Measurements from ENCODE around the gene GRHPR. TPM values are rescaled to one million over a fixed set of nuclear protein-coding genes. Genes with fewer than 3 reads are reported as not detected.

The GRHPR gene
- polyA plus RNA-seq, 2 of the 4 experiments (the other 2 are of a cell fraction) = 111 to 146 TPM

DNA sequence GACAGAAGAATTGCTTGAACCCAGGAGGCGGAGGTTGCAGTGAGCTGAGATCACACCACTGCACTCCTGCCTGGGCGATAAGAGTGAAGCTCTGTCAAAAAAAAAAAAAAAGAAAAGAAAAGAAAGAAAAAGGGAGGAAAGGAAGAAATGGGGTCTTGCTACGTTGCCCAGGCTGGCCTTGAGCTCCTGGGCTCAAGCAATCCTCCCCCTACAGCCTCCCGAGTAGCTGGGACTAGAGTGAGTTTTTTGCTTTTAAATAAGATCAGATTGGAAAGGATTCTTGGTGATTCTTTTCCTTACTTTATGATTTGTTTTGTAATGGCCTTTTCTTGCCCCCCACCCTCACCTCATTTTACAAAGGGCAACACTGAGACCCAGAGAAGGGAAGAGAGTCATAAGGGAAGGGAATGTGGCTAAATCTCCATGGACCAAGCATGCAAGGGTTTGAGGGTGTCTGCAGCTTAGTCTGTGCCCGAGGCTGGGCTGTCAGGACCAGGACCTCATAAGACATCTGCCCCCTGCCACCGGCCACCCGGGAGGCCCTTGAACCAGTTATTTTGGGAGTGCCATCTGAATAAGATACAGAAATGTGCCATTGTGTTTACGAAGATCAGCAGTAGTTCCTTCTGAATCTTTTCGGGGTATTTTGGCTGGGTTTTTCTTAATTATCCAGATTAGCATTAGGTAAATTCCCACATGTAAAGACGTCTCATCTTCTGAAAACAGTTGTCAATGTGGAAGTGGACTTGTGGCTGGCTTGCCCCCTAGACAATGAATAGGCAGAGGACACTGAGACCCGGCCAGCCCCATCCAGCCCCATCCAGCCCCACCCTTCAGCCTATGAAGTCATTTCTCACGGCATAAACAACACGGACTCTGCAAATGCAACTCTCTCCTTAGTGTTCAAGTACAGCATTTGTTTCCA, 44.5 kb upstream of the GRHPR start:
- Histone ChIP-seq H3K4me2 (no peak overlapping the region), H3K4me1 (no peaks in the 10 kb centered on the region), H3K4me3 (no peak overlapping the region), H3K9me3 (no peaks in the 10 kb centered on the region), H3K27ac (no peak overlapping the region)
- WGBS (ENCODE audit: missing lambda C conversion rate) = 43% methylated on average over 13 of the region's 13 CpGs
- ChIA-PET POLR2A (no interaction called here), CTCF (interaction anchor here (0.6 to 0.7 kb wide), 2 partner anchors 10 to 49 kb away, joined by 3 read pairs; no protein-coding TSS in a partner anchor)
- DNase-seq (ENCODE audit: low read depth in 1 of 2, low spot score in 1 of 2) (no peak), FAIRE-seq (no peak), ATAC-seq (no peak)
- TF ChIP-seq, protein P1, sequence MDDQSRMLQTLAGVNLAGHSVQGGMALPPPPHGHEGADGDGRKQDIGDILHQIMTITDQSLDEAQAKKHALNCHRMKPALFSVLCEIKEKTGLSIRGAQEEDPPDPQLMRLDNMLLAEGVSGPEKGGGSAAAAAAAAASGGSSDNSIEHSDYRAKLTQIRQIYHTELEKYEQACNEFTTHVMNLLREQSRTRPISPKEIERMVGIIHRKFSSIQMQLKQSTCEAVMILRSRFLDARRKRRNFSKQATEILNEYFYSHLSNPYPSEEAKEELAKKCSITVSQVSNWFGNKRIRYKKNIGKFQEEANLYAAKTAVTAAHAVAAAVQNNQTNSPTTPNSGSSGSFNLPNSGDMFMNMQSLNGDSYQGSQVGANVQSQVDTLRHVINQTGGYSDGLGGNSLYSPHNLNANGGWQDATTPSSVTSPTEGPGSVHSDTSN (IDR thresholded peaks at IDR 0.05) = no peak

DNA sequence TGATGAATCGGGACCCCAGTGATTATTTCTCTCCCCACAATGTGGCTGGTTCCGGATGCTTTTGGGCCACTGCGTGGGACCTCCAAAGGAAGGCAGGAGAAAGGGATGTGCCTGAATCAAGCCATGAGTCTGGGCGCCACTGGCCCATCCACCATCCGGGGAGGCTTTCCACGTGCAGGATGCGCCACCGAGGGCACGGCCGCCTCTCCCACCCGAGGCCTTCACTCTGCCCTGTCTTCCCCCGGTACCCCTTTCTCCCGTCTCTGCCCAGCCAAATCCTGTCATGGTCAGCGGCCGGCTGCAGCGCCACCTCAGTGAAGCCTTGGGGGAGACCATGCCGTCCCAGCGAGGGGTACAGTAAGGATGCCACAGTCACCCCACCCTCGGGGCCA, 43.9 kb upstream of the GRHPR start:
- ChIA-PET CTCF (no interaction called here), POLR2A (no interaction called here)
- no peaks in the 10 kb centered on the region for H3K4me1 ChIP-seq
- WGBS (ENCODE audit: missing lambda C conversion rate) = 77% methylated on average over 19 of the region's 19 CpGs
- no peak for DNase-seq (ENCODE audit: low read depth in 1 of 2, low spot score in 1 of 2)
- no peak overlapping the region for H3K27ac ChIP-seq
- H3K4me3 ChIP-seq = no peak overlapping the region
- H3K4me2 ChIP-seq = no peak overlapping the region
- no peak for FAIRE-seq
- H3K9me3 ChIP-seq = no peaks in the 10 kb centered on the region
- ATAC-seq = no peak
- TF ChIP-seq, protein P2, sequence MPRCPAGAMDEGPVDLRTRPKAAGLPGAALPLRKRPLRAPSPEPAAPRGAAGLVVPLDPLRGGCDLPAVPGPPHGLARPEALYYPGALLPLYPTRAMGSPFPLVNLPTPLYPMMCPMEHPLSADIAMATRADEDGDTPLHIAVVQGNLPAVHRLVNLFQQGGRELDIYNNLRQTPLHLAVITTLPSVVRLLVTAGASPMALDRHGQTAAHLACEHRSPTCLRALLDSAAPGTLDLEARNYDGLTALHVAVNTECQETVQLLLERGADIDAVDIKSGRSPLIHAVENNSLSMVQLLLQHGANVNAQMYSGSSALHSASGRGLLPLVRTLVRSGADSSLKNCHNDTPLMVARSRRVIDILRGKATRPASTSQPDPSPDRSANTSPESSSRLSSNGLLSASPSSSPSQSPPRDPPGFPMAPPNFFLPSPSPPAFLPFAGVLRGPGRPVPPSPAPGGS (IDR thresholded peaks at IDR 0.05) = no peak
- TF ChIP-seq HOXA7 (CRISPR knock-in tag; IDR thresholded peaks at IDR 0.05) = no peak
- TF ChIP-seq EHF (CRISPR knock-in tag; IDR thresholded peaks at IDR 0.05) = no peak
- TF ChIP-seq TP53 (CRISPR knock-in tag; IDR thresholded peaks at IDR 0.05) = no peak

DNA sequence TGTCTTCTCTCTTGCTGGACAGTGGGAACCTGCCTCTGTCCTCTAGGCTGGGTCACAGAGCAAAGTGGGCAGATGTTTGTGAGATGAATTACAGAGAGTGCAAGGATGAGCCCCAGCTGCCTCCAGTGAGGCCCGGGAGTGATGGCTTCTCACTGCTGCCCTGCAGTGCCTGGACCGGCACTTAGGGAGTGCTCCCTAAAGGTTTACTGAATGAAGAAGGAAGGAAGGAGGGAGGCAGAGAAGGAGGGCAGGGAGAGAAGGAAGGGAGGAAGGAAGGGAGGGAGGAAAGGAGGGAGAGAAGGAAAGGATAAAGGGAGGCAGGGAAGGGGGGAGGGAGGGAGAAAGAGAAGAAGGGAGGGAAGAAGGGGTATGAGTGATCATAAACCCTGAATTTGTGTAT, 42.7 kb upstream of the GRHPR start:
- ATAC-seq (no peak), FAIRE-seq (no peak), DNase-seq (ENCODE audit: low read depth in 1 of 2, low spot score in 1 of 2) (no peak)
- ChIA-PET CTCF (no interaction called here), POLR2A (no interaction called here)
- no peak for TF ChIP-seq SREBF2 (IDR thresholded peaks at IDR 0.05)
- no peak for TF ChIP-seq FOSL2 (IDR thresholded peaks at IDR 0.05)
- no peak for TF ChIP-seq FOSL2 (CRISPR knock-in tag; IDR thresholded peaks at IDR 0.05)
- TF ChIP-seq, protein P3, sequence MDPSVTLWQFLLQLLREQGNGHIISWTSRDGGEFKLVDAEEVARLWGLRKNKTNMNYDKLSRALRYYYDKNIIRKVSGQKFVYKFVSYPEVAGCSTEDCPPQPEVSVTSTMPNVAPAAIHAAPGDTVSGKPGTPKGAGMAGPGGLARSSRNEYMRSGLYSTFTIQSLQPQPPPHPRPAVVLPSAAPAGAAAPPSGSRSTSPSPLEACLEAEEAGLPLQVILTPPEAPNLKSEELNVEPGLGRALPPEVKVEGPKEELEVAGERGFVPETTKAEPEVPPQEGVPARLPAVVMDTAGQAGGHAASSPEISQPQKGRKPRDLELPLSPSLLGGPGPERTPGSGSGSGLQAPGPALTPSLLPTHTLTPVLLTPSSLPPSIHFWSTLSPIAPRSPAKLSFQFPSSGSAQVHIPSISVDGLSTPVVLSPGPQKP (IDR thresholded peaks at IDR 0.05; ENCODE audit: low read depth, low read length) = no peak
- 37% methylated on average over 2 of the region's 2 CpGs for WGBS (ENCODE audit: missing lambda C conversion rate)
- Histone ChIP-seq H3K4me2 (no peak overlapping the region), H3K27ac (no peak overlapping the region), H3K4me3 (no peak overlapping the region), H3K9me3 (no peaks in the 10 kb centered on the region), H3K4me1 (no peaks in the 10 kb centered on the region)

DNA sequence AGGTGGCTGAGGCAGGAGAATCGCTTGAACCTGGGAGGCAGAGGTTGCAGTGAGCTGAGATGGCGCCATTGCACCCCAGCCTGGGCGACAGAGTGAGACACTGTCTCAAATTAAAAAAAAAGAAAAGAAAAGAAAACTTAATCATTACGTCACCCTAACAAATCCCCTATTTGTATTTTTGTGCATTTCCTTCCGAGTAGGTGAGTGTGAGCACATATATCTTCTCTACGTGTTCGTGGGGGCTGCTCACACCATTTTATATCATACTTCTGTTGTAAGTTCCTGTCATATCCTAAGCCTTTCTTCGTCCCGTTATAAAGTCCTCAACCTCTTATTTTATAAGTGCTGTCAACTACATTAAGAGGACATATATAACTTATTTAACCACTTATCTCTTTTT, 41.9 kb upstream of the GRHPR start:
- FAIRE-seq = no peak

More for the DNA sequence above, 41.9 kb upstream of the GRHPR start:
- ATAC-seq (no peak), DNase-seq (ENCODE audit: low read depth in 1 of 2, low spot score in 1 of 2) (no peak)
- ChIA-PET POLR2A (no interaction called here), CTCF (interaction anchor here (0.9 to 1.6 kb wide), 2 partner anchors 364 to 507 kb away, joined by 3 to 5 read pairs; no protein-coding TSS in a partner anchor)
- no peak for TF ChIP-seq MAFK (IDR thresholded peaks at IDR 0.05; ENCODE audit: partially characterized antibody)
- no peak for TF ChIP-seq PHF8 (IDR thresholded peaks at IDR 0.05; ENCODE audit: borderline replicate concordance, low read depth)
- no peak for TF ChIP-seq ESRRA (IDR thresholded peaks at IDR 0.05; ENCODE audit: borderline replicate concordance, low read length)
- TF ChIP-seq CHD4 (IDR thresholded peaks at IDR 0.05; ENCODE audit: borderline replicate concordance) = no peak
- TF ChIP-seq, protein P1 (IDR thresholded peaks at IDR 0.05) = no peak
- no peak for TF ChIP-seq CEBPB (IDR thresholded peaks at IDR 0.05)
- no peaks in the 10 kb centered on the region for H3K4me1 ChIP-seq
- H3K4me3 ChIP-seq = no peak overlapping the region
- no peak overlapping the region for H3K27ac ChIP-seq
- H3K4me2 ChIP-seq = no peak overlapping the region
- H3K9me3 ChIP-seq = no peaks in the 10 kb centered on the region
- 63% methylated on average over 9 of the region's 9 CpGs for WGBS (ENCODE audit: missing lambda C conversion rate)

All from A549 (cell line).